Endothelial cell of umbilical vein (primary cell): ENCODE results near the gene KERA. TPM values are rescaled to one million over a fixed set of nuclear protein-coding genes. Genes with fewer than 3 reads are reported as not detected.

Experiments
- Bru-seq: library from RNA; stranded (reverse); fragments of 400-500 nt; gene quantifications from one replicate; lab custom pipeline; 2021; lab: Mats Ljungman, UMichigan
- BruChase-seq, 2 experiments: library from RNA; stranded (reverse); fragments of 400-500 nt; gene quantifications; one replicate each; lab custom pipeline; 2021; lab: Mats Ljungman, UMichigan
- BruUV-seq: library from RNA; stranded (reverse); fragments of 400-500 nt; replicated peaks from 2 replicates; lab custom pipeline; 2021; lab: Mats Ljungman, UMichigan
- CTCF ChIA-PET: fragments of 300-600, 350-600 bp; sonication (Branson Sonifier 250); formaldehyde crosslinking; loops from one replicate; lab custom pipeline; 2021; ENCODE audit warnings: antibody characterized with exemption, inconsistent platforms; lab: Charles Lee
- POLR2A ChIA-PET: fragments of 300-600, 350-600 bp; sonication (Branson Sonifier 250); formaldehyde crosslinking; loops from one replicate; lab custom pipeline; 2021; ENCODE audit warnings: antibody characterized with exemption, inconsistent platforms; lab: Charles Lee
- DNase-seq: peaks from one replicate; pipeline ENCODE4 v3.0.0-alpha.2; 2011; ENCODE audit warnings: low read depth, low spot score
- FAIRE-seq: peaks from 2 replicates; lab custom pipeline; 2011; peaks lifted over from hg19 to GRCh38; lab: Jason Lieb, UNC
- H2AFZ ChIP-seq: 2 replicates; pipeline ENCODE4 v1.6.0; 2012; ENCODE audit warnings: low read depth, low read length, control low read depth, inconsistent platforms
- H3K27ac ChIP-seq: 2 replicates; pipeline ENCODE4 v1.5.1; 2011; ENCODE audit warnings: low read depth, mild to moderate bottlenecking, control low read depth, low read length, moderate library complexity; ENCODE audit not compliant: insufficient read depth
- H3K27me3 ChIP-seq, 2 experiments: 2 replicates each; pipeline versions ENCODE4 v1.6.0 to v1.6.1; 2011; ENCODE audit warnings: low read length in 2 of 2, mixed read lengths in 1 of 2; ENCODE audit not compliant: control insufficient read depth in 2 of 2, insufficient read depth in 2 of 2
- H3K36me3 ChIP-seq, 2 experiments: 2 replicates in 1 of 2; 3 replicates in 1 of 2; pipeline ENCODE4 v1.5.1; 2011; ENCODE audit warnings: low read length in 2 of 2, mild to moderate bottlenecking in 1 of 2, moderate library complexity in 1 of 2; ENCODE audit not compliant: control insufficient read depth in 2 of 2, insufficient read depth in 2 of 2; ENCODE audit errors: extremely low read depth in 1 of 2
- H3K4me1 ChIP-seq: 3 replicates; pipeline ENCODE4 v1.5.1; 2011; ENCODE audit warnings: mild to moderate bottlenecking, low read length; ENCODE audit not compliant: control insufficient read depth, insufficient read depth; ENCODE audit errors: extremely low read depth
- H3K4me2 ChIP-seq: 2 replicates; pipeline ENCODE4 v1.6.1; 2011; ENCODE audit warnings: low read length, control low read depth, mixed read lengths; ENCODE audit not compliant: insufficient read depth
- H3K4me3 ChIP-seq, 3 experiments: fragments of 200-600 bp in 1 of 3; sonication (generic), shearing (Covaris generic) in 1 of 3; replicated peaks in 1 of 3; 2 replicates each; pipeline ENCODE4 v1.5.1; 2011 to 2016; ENCODE audit warnings: control low read depth in 3 of 3, low read length in 3 of 3, mild to moderate bottlenecking in 2 of 3, inconsistent platforms in 1 of 3, low read depth in 1 of 3, moderate library complexity in 1 of 3; ENCODE audit not compliant: insufficient read depth in 1 of 3
- H3K79me2 ChIP-seq: 2 replicates; pipeline ENCODE4 v1.6.0; 2012; ENCODE audit warnings: low read length, inconsistent platforms; ENCODE audit not compliant: control insufficient read depth, insufficient read depth
- H3K9ac ChIP-seq: replicated peaks from 2 replicates; pipeline ENCODE3; 2011; ENCODE audit warnings: low read length, control low read depth; ENCODE audit not compliant: insufficient read depth; ENCODE audit errors: extremely low read depth
- H3K9me1 ChIP-seq: replicated peaks from 3 replicates; pipeline ENCODE4 v1.6.0; 2011; ENCODE audit warnings: mild to moderate bottlenecking, low read length; ENCODE audit not compliant: control insufficient read depth, insufficient read depth; ENCODE audit errors: extremely low read depth
- H3K9me3 ChIP-seq: replicated peaks from 2 replicates; pipeline ENCODE4 v1.5.1; 2012; ENCODE audit warnings: low read length, inconsistent platforms; ENCODE audit not compliant: control insufficient read depth, insufficient read depth
- H4K20me1 ChIP-seq: replicated peaks from 2 replicates; pipeline ENCODE3; 2011; ENCODE audit warnings: mild to moderate bottlenecking, low read length; ENCODE audit not compliant: control insufficient read depth, insufficient read depth; ENCODE audit errors: extremely low read depth
- CTCF ChIP-seq, 2 donors: IDR thresholded peaks; 1 replicate in 1 of 2; 2 replicates in 1 of 2; pipeline ENCODE4 v1.5.1; 2011; ENCODE audit warnings: low read length in 2 of 2, mild to moderate bottlenecking in 2 of 2, moderate library complexity in 2 of 2, control low read depth in 1 of 2, inconsistent platforms in 1 of 2, low read depth in 1 of 2; ENCODE audit not compliant: insufficient read depth in 1 of 2; ENCODE audit errors: extremely low read depth in 1 of 2
- EZH2 ChIP-seq: IDR thresholded peaks from 2 replicates; pipeline ENCODE4 v1.6.1; 2012; ENCODE audit warnings: borderline replicate concordance, low read depth, mild to moderate bottlenecking, moderate library complexity, low read length, inconsistent platforms; ENCODE audit not compliant: severe bottlenecking
- FOS ChIP-seq: IDR thresholded peaks from 2 replicates; pipeline ENCODE4 v1.6.1; 2011; ENCODE audit warnings: mild to moderate bottlenecking, low read length, moderate library complexity, borderline replicate concordance; ENCODE audit not compliant: insufficient read depth
- GATA2 ChIP-seq: IDR thresholded peaks from 2 replicates; pipeline ENCODE4 v1.7.0; 2011; ENCODE audit warnings: low read depth, mild to moderate bottlenecking, moderate library complexity, mixed read lengths, low read length; ENCODE audit not compliant: insufficient read length, insufficient read depth
- JUN ChIP-seq: IDR thresholded peaks from 2 replicates; pipeline ENCODE4 v1.6.1; 2011; ENCODE audit warnings: borderline replicate concordance, low read depth; ENCODE audit not compliant: insufficient read length, insufficient read depth
- MAX ChIP-seq: IDR thresholded peaks from 2 replicates; pipeline ENCODE4 v1.6.1; 2011; ENCODE audit not compliant: insufficient read depth, insufficient read length
- MYC ChIP-seq: IDR thresholded peaks from one replicate; pipeline ENCODE4 v1.6.1; 2011; ENCODE audit warnings: mild to moderate bottlenecking, low read depth, low read length
- POLR2A ChIP-seq: IDR thresholded peaks from 2 replicates; pipeline ENCODE4 v1.6.1; 2012; ENCODE audit warnings: low read depth, mild to moderate bottlenecking, control low read depth, low read length
- POLR2AphosphoS5 ChIP-seq: IDR thresholded peaks from 2 replicates; pipeline ENCODE4 v1.6.1; 2012; ENCODE audit warnings: low read depth, mild to moderate bottlenecking, control low read depth, low read length, moderate library complexity; ENCODE audit not compliant: insufficient read depth
- dilution Hi-C: fragments of 300-500 bp; cut with MboI; formaldehyde crosslinking; loops from one replicate; pipeline ENCODE4 v1.15.0; 2019; ENCODE audit warnings: low sequenced_read_pairs; ENCODE audit not compliant: extremely low pct_ligation_motif_present
- intact Hi-C: fragments of 100-400 bp; cut with micrococcal nuclease; formaldehyde crosslinking; loops from one replicate; pipeline ENCODE4 v1.10.0; 2022
- long read RNA-seq: library from polyadenylated mRNA; stranded (forward); transcript quantifications from one replicate; pipeline ENCODE4 v2.0.0, GENCODE V29; 2021
- polyA minus RNA-seq, 3 experiments: library from RNA; depleted of rRNA, polyadenylated mRNA; stranded (reverse); fragments of >200 nt; gene quantifications; 1 replicate in 1 of 3; 2 replicates in 2 of 3; pipeline ENCODE4 v1.2.3, GENCODE V29; 2011
- polyA plus RNA-seq, 4 experiments: library from polyadenylated mRNA; depleted of rRNA in 3 of 4; stranded (reverse) in 3 of 4; unstranded in 1 of 4; fragments of >200 nt; gene quantifications; 2 replicates each; pipeline versions ENCODE4 v1.2.1 to v1.2.3, GENCODE V29; 2011 to 2012; ENCODE audit warnings: missing spikeins in 1 of 4
- total RNA-seq: library from RNA; stranded (reverse); gene quantifications from 2 replicates; pipeline ENCODE4 v1.2.3, GENCODE V29; 2021

KERA gene
- total RNA-seq (not detected in 2 replicates), polyA plus RNA-seq (not detected in 2 replicates), polyA minus RNA-seq (not detected in 2 replicates), Bru-seq, nascent RNA (not detected), BruChase-seq, experiment 1, labeled RNA remaining after a 6-hour chase (not detected), BruChase-seq, experiment 2, labeled RNA remaining after a 2-hour chase (not detected)
- polyA plus RNA-seq (2011; cell fraction: cytosol; rRNA removed): not detected in 2 replicates
- not detected in 2 replicates for polyA plus RNA-seq (2011; cell fraction: nucleus; rRNA removed)
- polyA plus RNA-seq (2012): not detected in 2 replicates
- polyA minus RNA-seq (2011; cell fraction: cytosol; rRNA and poly(A)+ RNA removed): not detected
- polyA minus RNA-seq (2011; cell fraction: nucleus; rRNA and poly(A)+ RNA removed): not detected in 2 replicates
- long read RNA-seq: 0 reads

DNA sequence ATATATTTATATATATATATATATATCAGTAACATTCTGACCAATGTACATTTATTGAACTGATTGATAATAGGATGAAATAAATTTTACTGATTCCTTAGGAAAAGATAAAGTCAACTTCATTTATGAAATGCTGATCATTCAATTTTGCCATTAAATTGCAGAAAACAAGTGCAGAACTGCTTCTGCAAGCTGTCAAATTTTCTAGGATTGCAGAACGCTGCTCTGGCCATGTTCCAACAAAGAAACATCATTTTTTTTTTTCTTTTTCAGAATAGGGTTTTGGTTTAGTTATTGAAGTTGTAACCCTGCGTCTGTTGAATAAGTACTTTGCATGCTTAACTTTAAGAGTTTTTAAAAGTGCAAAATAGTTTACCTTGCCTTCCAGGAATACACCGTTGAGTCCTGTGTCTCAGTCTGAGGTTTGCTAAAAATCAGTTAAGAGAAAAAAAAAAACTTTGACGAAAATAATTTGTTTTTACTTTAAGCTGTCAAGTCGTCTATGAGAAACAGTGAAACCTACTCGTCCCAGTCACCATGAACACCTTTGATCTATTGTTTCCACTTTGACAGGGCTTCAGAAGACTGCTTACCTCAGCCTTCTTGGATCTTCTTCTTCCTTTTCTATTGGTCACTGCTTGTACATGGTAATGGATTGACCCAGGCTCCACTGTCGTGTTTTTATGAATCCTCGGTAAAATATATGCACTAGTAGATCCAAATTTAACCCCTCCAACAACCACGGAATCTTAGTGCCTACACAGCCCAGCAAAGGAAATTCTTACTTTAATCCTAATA lies at the start of gene KERA:
TSS of gene KERA (minus strand) at position 657 of the 798 bp plus-strand sequence. CDS start 1,743 bp downstream, outside the sequence.
- H3K4me1 ChIP-seq: no peaks in the 10 kb centered on the region
- no TSS peak for BruUV-seq
- H3K4me3 ChIP-seq: no peak within 1 kb of the TSS
- H3K79me2 ChIP-seq: no peaks in the 10 kb centered on the region
- H3K9ac ChIP-seq: no peak within 1 kb of the TSS
- no peak within 1 kb of the TSS for H2AFZ ChIP-seq
- H3K36me3 ChIP-seq: no peaks in the 10 kb centered on the region
- POLR2A ChIA-PET: no interaction called here
- H3K4me2 ChIP-seq: no peak within 1 kb of the TSS
- H4K20me1 ChIP-seq: no peaks in the 10 kb centered on the region
- no peak within 1 kb of the TSS for H3K27ac ChIP-seq
- FAIRE-seq (no peak), DNase-seq (no peak)
- no peak for TF ChIP-seq EZH2
- TF ChIP-seq POLR2AphosphoS5: no peak
- TF ChIP-seq FOS: no peak
- TF ChIP-seq MAX: no peak
- no peak for TF ChIP-seq GATA2
- no peak for TF ChIP-seq POLR2A
- TF ChIP-seq MYC: no peak
- no peak for TF ChIP-seq JUN
- TF ChIP-seq CTCF (IDR thresholded peaks at IDR 0.05; ENCODE audit: extremely low read depth in 1 of 2, insufficient read depth in 1 of 2, low read depth in 1 of 2, low read length in 2 of 2): no peak
- intact Hi-C loops (no loop called here), dilution Hi-C loops (no loop called here)
- no peaks in the 10 kb centered on the region for H3K27me3 ChIP-seq
- no peaks in the 10 kb centered on the region for H3K9me3 ChIP-seq
- no peaks in the 10 kb centered on the region for H3K9me1 ChIP-seq
- CTCF ChIA-PET: interaction anchor here (1.2 kb wide), 1 partner anchor 10 kb away, joined by 3 read pairs; no protein-coding TSS in a partner anchor
